GM19372 (cell line): ENCODE data around the gene CERS5.

Source experiments
- ATAC-seq: cut with Tn5 transposase; IDR thresholded peaks from one replicate; pipeline ENCODE4 v1.9.1; 2021; ENCODE audit warnings: mild to moderate bottlenecking, low read depth, moderate library complexity; ENCODE audit not compliant: unreplicated experiment

CERS5 gene

GRCh38 chr12:50082644-50083043 is 84.5 kb downstream of the CERS5 start:
- ATAC-seq, result no peak

- no peak for ATAC-seq
Observed at GRCh38 chr12:50081096-50081808, 85.9 kb downstream of the CERS5 start.

GRCh38 chr12:50079771-50080170 is 87.4 kb downstream of the CERS5 start:
- no peak for ATAC-seq
